ENCODE measurements around the gene TEK.
"Not testable (repeated sequence)": the region's sequence is repeated elsewhere in the genome, so short reads cannot be mapped to it uniquely, and the experiment has no call there.

The TEK gene

DNA sequence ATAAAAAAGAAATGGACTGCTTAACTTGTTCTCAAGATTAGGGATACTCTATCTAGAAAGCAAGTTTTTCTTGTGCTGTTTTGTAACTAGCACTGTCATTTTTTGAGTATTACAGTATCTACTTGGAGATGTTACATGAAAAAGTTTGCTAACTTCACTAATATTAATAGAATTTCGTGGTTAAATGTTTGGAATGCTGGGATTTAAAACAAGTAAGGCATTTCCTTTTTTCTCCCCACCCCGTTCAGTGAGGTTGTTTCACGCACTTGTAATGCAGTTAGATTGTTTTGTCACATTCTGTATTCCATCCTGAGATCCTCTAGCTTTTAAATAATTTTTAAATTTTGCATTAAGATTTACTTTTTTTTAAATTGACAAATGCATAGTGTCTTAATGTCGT is 20.0 kb upstream of the TEK start:
- TF ChIP-seq, protein P1, sequence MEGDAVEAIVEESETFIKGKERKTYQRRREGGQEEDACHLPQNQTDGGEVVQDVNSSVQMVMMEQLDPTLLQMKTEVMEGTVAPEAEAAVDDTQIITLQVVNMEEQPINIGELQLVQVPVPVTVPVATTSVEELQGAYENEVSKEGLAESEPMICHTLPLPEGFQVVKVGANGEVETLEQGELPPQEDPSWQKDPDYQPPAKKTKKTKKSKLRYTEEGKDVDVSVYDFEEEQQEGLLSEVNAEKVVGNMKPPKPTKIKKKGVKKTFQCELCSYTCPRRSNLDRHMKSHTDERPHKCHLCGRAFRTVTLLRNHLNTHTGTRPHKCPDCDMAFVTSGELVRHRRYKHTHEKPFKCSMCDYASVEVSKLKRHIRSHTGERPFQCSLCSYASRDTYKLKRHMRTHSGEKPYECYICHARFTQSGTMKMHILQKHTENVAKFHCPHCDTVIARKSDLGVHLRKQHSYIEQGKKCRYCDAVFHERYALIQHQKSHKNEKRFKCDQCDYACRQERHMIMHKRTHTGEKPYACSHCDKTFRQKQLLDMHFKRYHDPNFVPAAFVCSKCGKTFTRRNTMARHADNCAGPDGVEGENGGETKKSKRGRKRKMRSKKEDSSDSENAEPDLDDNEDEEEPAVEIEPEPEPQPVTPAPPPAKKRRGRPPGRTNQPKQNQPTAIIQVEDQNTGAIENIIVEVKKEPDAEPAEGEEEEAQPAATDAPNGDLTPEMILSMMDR (IDR thresholded peaks at IDR 0.05; ENCODE audit: low read depth, low read length), result no peak
- Histone ChIP-seq H3K9ac (ENCODE audit: low read length) (no peak overlapping the region), H2AFZ (ENCODE audit: low read depth, low read length) (no peak overlapping the region), H3K4me1 (ENCODE audit: low read length) (no peaks in the 10 kb centered on the region), H3K27me3 (ENCODE audit: low read depth, low read length) (no peaks in the 10 kb centered on the region), H3K36me3 (replicated peaks; ENCODE audit: low read depth, low read length) (no peaks in the 10 kb centered on the region), H3K27ac (ENCODE audit: low read length) (no peak overlapping the region), H4K20me1 (ENCODE audit: insufficient read depth, low read length) (no peaks in the 10 kb centered on the region), H3K79me2 (ENCODE audit: low read length) (no peaks in the 10 kb centered on the region), H3K9me3 (ENCODE audit: insufficient read depth, low read length) (no peaks in the 10 kb centered on the region), H3K4me2 (ENCODE audit: low read length) (no peak overlapping the region), H3K4me3 (ENCODE audit: low read length) (no peak overlapping the region)

DNA sequence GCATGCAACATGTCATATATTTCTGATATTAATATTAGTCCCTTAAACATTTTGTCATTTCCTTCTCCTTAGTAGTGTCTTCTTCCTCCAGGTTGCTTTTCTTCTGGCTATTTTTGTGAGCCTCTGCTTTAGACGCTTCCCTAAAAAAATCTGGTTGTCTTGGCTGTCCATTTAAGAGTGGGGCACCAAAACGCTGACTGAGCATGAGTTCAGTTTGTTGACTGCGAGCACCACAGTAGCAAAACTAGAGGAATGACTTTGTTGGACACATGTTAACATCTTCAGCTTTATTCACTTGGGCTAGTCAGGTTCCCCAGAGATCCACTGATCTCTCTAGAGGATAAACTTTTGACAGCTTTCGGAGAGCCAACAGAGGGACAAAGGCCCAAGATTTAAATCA is 19.3 kb upstream of the TEK start:
- no peak overlapping the region for H3K4me3 ChIP-seq (ENCODE audit: low read length)
- H3K9ac ChIP-seq (ENCODE audit: low read length), result no peak overlapping the region
- no peaks in the 10 kb centered on the region for H3K79me2 ChIP-seq (ENCODE audit: low read length)
- H3K4me2 ChIP-seq (ENCODE audit: low read length), result no peak overlapping the region
- H3K36me3 ChIP-seq (replicated peaks; ENCODE audit: low read depth, low read length), result no peaks in the 10 kb centered on the region
- no peaks in the 10 kb centered on the region for H3K9me3 ChIP-seq (ENCODE audit: insufficient read depth, low read length)
- no peak overlapping the region for H2AFZ ChIP-seq (ENCODE audit: low read depth, low read length)
- H3K27me3 ChIP-seq (ENCODE audit: low read depth, low read length), result no peaks in the 10 kb centered on the region
- no peak for TF ChIP-seq EZH2phosphoT487 (IDR thresholded peaks at IDR 0.05; ENCODE audit: low read depth)
- TF ChIP-seq, protein P1 (IDR thresholded peaks at IDR 0.05; ENCODE audit: low read depth, low read length), result no peak
- H3K27ac ChIP-seq (ENCODE audit: low read length), result no peak overlapping the region
- H4K20me1 ChIP-seq (ENCODE audit: insufficient read depth, low read length), result no peaks in the 10 kb centered on the region
- H3K4me1 ChIP-seq (ENCODE audit: low read length), result no peaks in the 10 kb centered on the region

GRCh38 chr9:27090231-27090630 is 18.8 kb upstream of the TEK start:
- TF ChIP-seq, protein P1 (IDR thresholded peaks at IDR 0.05; ENCODE audit: low read depth, low read length), result no peak
- TF ChIP-seq EZH2phosphoT487 (IDR thresholded peaks at IDR 0.05; ENCODE audit: low read depth), result no peak
- no peaks in the 10 kb centered on the region for H3K9me3 ChIP-seq (ENCODE audit: insufficient read depth, low read length)
- no peaks in the 10 kb centered on the region for H3K27me3 ChIP-seq (ENCODE audit: low read depth, low read length)
- no peak overlapping the region for H2AFZ ChIP-seq (ENCODE audit: low read depth, low read length)
- no peak overlapping the region for H3K27ac ChIP-seq (ENCODE audit: low read length)
- no peaks in the 10 kb centered on the region for H3K79me2 ChIP-seq (ENCODE audit: low read length)
- no peaks in the 10 kb centered on the region for H3K36me3 ChIP-seq (replicated peaks; ENCODE audit: low read depth, low read length)
- H3K4me3 ChIP-seq (ENCODE audit: low read length), result no peak overlapping the region
- H4K20me1 ChIP-seq (ENCODE audit: insufficient read depth, low read length), result no peaks in the 10 kb centered on the region
- no peak overlapping the region for H3K4me2 ChIP-seq (ENCODE audit: low read length)
- H3K4me1 ChIP-seq (ENCODE audit: low read length), result no peaks in the 10 kb centered on the region
- H3K9ac ChIP-seq (ENCODE audit: low read length), result no peak overlapping the region

- Histone ChIP-seq H3K27me3 (ENCODE audit: low read depth, low read length) (no peaks in the 10 kb centered on the region), H3K4me2 (ENCODE audit: low read length) (no peak overlapping the region), H4K20me1 (ENCODE audit: insufficient read depth, low read length) (no peaks in the 10 kb centered on the region), H3K36me3 (replicated peaks; ENCODE audit: low read depth, low read length) (no peaks in the 10 kb centered on the region), H3K79me2 (ENCODE audit: low read length) (no peaks in the 10 kb centered on the region), H3K4me3 (ENCODE audit: low read length) (no peak overlapping the region), H3K9me3 (ENCODE audit: insufficient read depth, low read length) (no peaks in the 10 kb centered on the region), H3K27ac (ENCODE audit: low read length) (no peak overlapping the region), H3K9ac (ENCODE audit: low read length) (no peak overlapping the region), H2AFZ (ENCODE audit: low read depth, low read length) (no peak overlapping the region), H3K4me1 (ENCODE audit: low read length) (no peaks in the 10 kb centered on the region)
- TF ChIP-seq, protein P1 (IDR thresholded peaks at IDR 0.05; ENCODE audit: low read depth, low read length), result no peak
- no peak for TF ChIP-seq EZH2phosphoT487 (IDR thresholded peaks at IDR 0.05; ENCODE audit: low read depth)
Measured at GRCh38 chr9:27090711-27091110, 18.3 kb upstream of the TEK start.

DNA sequence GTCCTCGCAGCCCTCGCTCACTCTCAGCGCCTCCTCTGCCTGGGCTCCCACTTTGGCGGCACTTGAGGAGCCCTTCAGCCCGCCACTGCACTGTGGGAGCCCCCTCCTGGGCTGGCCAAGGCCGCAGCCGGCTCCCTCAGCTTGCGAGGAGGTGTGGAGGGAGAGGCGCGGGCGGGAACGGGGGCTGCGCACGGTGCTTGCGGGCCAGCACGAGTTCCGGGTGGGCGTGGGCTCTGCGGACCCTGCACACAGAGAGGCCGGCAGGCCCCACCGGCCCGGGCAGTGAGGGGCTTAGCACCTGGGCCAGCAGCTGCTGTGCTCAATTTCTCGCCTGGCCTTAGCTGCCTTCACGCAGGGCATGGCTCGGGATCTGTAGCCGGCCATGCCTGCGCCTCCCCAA is 16.5 kb upstream of the TEK start:
- H3K79me2 ChIP-seq (ENCODE audit: low read length); H3K9me3 ChIP-seq (ENCODE audit: insufficient read depth, low read length); H3K27ac ChIP-seq (ENCODE audit: low read length); H4K20me1 ChIP-seq (ENCODE audit: insufficient read depth, low read length); H3K9ac ChIP-seq (ENCODE audit: low read length); H3K4me3 ChIP-seq (ENCODE audit: low read length); H3K36me3 ChIP-seq (replicated peaks; ENCODE audit: low read depth, low read length); H3K4me2 ChIP-seq (ENCODE audit: low read length); H3K27me3 ChIP-seq (ENCODE audit: low read depth, low read length); H2AFZ ChIP-seq (ENCODE audit: low read depth, low read length); H3K4me1 ChIP-seq (ENCODE audit: low read length): not testable (repeated sequence)

DNA sequence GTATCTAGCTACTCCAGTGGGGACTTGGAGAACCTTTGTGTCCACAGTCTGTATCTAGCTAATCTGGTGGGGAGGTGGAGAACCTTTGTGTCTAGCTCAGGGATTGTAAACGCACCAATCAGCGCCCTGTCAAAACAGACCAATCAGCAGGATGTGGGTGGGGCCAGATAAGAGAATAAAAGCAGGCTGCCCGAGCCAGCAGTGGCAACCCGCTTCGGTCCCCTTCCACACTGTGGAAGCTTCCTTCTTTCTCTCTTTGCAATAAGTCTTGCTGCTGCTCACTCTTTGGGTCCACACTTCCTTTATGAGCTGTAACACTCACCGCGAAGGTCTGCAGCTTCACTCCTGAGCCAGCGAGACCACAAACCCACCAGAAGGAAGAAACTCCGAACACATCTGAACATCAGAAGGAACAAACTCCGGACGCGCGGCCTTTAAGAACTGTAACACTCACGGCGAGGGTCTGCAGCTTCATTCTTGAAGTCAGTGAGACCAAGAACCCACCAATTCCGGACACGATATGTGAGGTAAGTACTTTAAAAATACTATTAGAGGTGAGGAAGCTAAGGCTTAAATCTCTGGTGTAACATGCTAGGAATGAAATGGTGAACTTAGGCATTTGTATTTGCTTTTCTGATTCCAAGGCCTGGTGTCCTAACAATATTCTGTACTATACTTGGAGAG is 15.5 kb upstream of the TEK start:
- H4K20me1 ChIP-seq (ENCODE audit: insufficient read depth, low read length); H3K4me2 ChIP-seq (ENCODE audit: low read length); H3K79me2 ChIP-seq (ENCODE audit: low read length); H3K27me3 ChIP-seq (ENCODE audit: low read depth, low read length); H2AFZ ChIP-seq (ENCODE audit: low read depth, low read length); H3K36me3 ChIP-seq (replicated peaks; ENCODE audit: low read depth, low read length); H3K27ac ChIP-seq (ENCODE audit: low read length); H3K9ac ChIP-seq (ENCODE audit: low read length); H3K4me1 ChIP-seq (ENCODE audit: low read length); H3K4me3 ChIP-seq (ENCODE audit: low read length); H3K9me3 ChIP-seq (ENCODE audit: insufficient read depth, low read length): not testable (repeated sequence)

All from OCI-LY3 (cell line).